ENCODE measurements around the gene CBY3.
"Not testable (repeated sequence)": the region's sequence is repeated elsewhere in the genome, so short reads cannot be mapped to it uniquely, and the experiment has no call there.

The CBY3 gene

GRCh38 chr5:179680014-179680779, 637 bp downstream of the CBY3 start:
- Histone ChIP-seq H3K27me3 (replicated peaks) (no peaks in the 10 kb centered on the region), H3K27ac (no peak overlapping the region), H3K4me3 (ENCODE audit: low read depth, low read length) (no peak overlapping the region), H3K36me3 (replicated peaks) (no peaks in the 10 kb centered on the region)
- no peak for DNase-seq
- TF ChIP-seq CTCF (IDR thresholded peaks at IDR 0.05; ENCODE audit: low read depth, low read length, missing control alignments): no peak
- in situ Hi-C loops (cut with HindIII; ENCODE audit: low pct_ligation_motif_present, low sequenced_read_pairs): no loop called here

DNA sequence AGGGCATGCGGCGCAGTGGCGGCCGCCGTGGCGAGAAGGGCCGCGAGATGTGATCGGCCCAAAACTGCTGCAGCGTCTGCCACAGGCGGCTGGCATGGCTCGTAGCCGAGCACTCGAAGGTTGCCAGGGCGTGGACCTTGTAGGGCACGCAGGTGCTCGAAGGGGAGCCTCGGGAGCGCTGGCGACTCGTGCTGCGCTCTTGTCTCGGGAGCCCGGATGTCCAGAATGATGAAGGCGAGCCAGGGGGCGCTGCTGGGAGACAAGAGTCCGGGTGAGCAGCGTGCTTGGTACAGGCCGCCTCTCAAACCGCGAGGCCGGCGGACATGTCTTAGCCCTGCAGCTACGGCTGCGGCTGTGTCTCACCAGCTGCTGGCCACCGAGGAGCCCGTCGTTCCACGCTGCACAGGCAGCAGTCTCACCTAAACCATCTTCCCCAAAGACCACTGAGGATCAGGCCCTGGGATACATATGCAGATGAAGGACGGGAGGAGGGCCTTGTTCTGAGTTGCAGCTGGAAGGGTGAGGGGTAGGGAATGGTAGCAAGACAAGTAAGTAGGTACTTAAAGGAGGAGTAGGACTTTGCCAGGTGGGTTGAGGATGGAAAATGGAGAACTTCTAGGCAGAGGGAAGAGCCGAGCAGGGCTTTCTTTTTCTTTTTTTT, 1.7 kb downstream of the CBY3 start:
- in situ Hi-C loops (cut with HindIII; ENCODE audit: low pct_ligation_motif_present, low sequenced_read_pairs): no loop called here
- DNase-seq: peak; percentile 57
- peak; percentile 65 for TF ChIP-seq CTCF (IDR thresholded peaks at IDR 0.05; ENCODE audit: low read depth, low read length, missing control alignments)
- no peaks in the 10 kb centered on the region for H3K27me3 ChIP-seq (replicated peaks)
- H3K27ac ChIP-seq: no peak overlapping the region
- H3K36me3 ChIP-seq (replicated peaks): no peaks in the 10 kb centered on the region
- peak overlapping the region; percentile 88 for H3K4me3 ChIP-seq (ENCODE audit: low read depth, low read length)

DNA sequence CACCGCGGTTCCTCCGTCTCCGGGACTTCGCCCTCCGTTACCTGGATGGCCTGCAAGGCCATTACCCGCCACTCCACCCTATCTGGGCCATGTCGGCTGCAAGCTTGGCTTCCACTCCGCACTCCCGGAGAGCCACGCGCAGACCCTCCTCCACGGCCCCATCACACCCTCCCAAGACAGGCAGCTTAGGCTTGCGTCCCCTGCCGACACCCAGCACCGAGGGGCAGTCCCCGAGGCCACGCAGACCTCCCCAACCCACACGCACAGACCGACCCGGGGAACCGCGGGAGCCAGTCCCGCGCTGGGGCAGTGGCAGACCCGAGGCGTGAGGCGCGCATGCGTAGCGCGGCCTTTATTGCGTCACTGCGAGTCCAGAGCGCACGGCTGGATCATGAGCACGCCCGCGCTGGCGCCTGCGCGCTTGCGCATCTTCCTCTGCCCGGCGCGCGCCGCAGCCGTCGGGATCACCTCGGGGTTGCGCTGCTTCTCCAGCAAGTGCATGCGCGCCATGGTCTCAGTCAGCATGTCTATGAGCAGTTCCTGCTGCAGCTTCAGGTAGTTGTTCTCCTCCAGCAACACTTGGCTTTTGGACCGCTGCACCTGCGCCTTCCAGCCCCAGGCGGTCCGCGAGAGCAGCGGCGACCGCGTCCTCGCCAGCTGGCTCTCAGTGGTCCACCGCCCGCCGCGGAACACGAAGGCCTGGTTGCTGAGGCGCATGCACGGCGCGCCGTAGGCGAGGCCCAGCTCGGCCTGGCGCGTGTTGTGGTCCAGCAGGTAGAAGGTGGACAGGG, 2.4 kb downstream of the CBY3 start:
- TF ChIP-seq CTCF (IDR thresholded peaks at IDR 0.05; ENCODE audit: low read depth, low read length, missing control alignments): no peak
- Histone ChIP-seq H3K36me3 (replicated peaks) (no peaks in the 10 kb centered on the region), H3K27ac (peak overlapping the region; percentile 50), H3K27me3 (replicated peaks) (no peaks in the 10 kb centered on the region), H3K4me3 (ENCODE audit: low read depth, low read length) (peak overlapping the region; percentile 88)
- in situ Hi-C loops (cut with HindIII; ENCODE audit: low pct_ligation_motif_present, low sequenced_read_pairs): no loop called here
- peak; percentile 93 for DNase-seq

DNA sequence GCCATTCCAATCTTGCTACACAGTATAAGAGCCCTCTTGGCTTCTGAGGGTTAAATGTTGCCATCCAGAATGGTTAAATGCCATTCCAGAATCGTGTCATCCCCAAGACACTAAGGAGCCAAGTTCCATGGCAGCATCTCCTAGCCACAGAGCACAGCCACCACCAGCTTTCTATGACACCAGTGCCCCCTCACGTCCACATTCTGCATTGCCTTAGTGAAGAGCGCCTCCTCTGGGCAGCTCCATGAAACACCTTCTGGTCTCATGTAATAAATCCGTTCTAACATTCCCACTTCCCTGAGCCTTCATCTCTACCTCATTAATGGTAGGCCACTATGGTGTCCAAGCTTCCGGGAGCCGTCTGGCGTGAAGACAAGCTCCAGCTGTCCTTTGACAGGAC, 12.4 kb downstream of the CBY3 start:
- Histone ChIP-seq H3K27ac (no peak overlapping the region), H3K36me3 (replicated peaks) (no peaks in the 10 kb centered on the region), H3K4me3 (ENCODE audit: low read depth, low read length) (no peak overlapping the region), H3K27me3 (replicated peaks) (no peaks in the 10 kb centered on the region)
- peak; percentile 98 for TF ChIP-seq CTCF (IDR thresholded peaks at IDR 0.05; ENCODE audit: low read depth, low read length, missing control alignments)
- in situ Hi-C loops (cut with HindIII; ENCODE audit: low pct_ligation_motif_present, low sequenced_read_pairs): no loop called here
- peak; percentile 62 for DNase-seq

DNA sequence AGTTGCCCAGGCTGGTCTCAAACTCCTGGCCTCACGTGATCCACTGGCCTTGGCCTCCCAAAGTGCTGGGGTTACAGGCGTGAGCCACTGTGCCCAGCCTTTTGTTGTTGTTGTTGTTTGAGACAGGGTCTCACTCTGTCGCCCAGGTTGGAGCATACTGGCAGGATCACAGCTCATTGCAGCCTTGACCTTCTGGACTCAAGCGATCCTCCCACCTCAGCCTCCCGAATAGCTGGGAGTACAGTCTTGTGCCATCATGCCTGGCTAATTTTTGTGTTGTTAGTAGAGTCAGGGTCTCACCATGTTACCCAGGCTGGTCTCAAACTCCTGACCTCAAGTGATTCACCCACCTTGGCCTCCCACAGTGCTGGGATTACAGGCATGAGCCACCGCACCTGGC, 19.2 kb downstream of the CBY3 start:
- DNase-seq; in situ Hi-C loops (cut with HindIII; ENCODE audit: low pct_ligation_motif_present, low sequenced_read_pairs); H3K36me3 ChIP-seq (replicated peaks); H3K4me3 ChIP-seq (ENCODE audit: low read depth, low read length); H3K27ac ChIP-seq; H3K27me3 ChIP-seq (replicated peaks): not testable (repeated sequence)

- H3K27me3 ChIP-seq (replicated peaks); H3K36me3 ChIP-seq (replicated peaks); in situ Hi-C loops (cut with HindIII; ENCODE audit: low pct_ligation_motif_present, low sequenced_read_pairs); H3K27ac ChIP-seq: not testable (repeated sequence)
- peak; percentile 4 for DNase-seq
- peak overlapping the region; percentile 57 for H3K4me3 ChIP-seq (ENCODE audit: low read depth, low read length)
These were observed 22.5 kb downstream of the CBY3 start for GRCh38 chr5:179658179-179658856.

DNA sequence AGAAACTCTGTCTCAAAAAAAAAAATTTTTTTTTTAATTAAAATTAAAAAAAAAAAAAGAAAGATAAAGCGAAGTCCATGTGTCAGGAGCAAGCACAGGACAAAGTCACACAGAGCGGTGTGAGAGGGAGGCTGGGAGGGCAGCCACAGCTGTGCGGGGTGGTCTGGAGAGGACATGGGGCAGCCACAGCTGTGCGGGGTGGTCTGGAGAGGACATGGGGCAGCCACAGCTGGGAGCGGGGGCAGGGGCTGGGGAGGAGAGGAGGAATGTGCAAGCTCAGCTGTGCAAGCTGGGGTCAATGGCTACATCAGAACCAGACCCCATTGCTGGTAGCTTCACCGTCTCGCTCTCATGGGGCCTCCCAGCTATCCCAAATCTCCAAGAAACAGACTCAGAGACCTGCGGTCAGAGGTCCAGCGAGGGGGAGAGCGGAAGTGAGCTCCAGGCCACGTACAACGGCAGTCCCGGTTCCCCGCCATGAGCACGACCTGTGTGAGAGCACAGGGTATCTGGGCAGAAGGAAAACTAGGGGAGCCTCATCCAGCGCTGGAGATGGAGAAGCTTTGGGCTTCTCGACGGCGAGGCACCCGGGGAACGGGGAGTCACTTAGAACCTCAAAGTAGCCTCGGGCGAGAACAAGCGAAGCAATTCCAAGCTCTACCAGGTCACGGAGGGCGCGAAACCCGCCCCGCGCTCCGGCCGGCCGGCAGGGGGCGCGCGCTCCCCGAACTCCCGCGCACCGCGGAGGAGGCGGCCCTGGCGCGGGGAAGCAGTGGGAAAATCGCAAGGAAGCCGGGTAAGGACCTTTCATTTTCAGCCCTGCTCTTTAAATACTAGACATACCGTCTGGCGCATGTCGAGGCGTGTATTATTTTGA, 23.3 kb downstream of the CBY3 start:
- H3K4me3 ChIP-seq (ENCODE audit: low read depth, low read length); in situ Hi-C loops (cut with HindIII; ENCODE audit: low pct_ligation_motif_present, low sequenced_read_pairs); H3K27me3 ChIP-seq (replicated peaks); H3K36me3 ChIP-seq (replicated peaks); H3K27ac ChIP-seq; DNase-seq: not testable (repeated sequence)

GRCh38 chr5:179653135-179653534, 27.7 kb downstream of the CBY3 start:
- H3K36me3 ChIP-seq (replicated peaks); H3K27me3 ChIP-seq (replicated peaks); DNase-seq; H3K4me3 ChIP-seq (ENCODE audit: low read depth, low read length); H3K27ac ChIP-seq; in situ Hi-C loops (cut with HindIII; ENCODE audit: low pct_ligation_motif_present, low sequenced_read_pairs): not testable (repeated sequence)

DNA sequence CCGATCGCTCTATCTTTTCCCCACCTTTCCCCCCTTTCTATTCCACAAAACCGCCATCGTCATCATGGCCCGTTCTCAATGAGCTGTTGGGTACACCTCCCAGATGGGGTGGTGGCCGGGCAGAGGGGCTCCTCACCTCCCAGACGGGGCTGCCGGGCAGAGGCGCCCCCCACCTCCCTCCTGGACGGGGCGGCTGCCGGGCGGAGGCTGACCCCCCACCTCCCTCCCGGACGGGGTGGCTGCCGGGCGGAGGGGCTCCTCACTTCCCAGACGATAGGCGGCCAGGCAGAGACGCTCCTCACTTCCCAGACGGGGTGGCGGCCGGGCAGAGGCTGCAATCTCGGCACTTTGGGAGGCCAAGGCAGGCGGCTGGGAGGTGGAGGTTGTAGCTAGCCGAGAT, 30.6 kb downstream of the CBY3 start:
- H3K27ac ChIP-seq; H3K4me3 ChIP-seq (ENCODE audit: low read depth, low read length); in situ Hi-C loops (cut with HindIII; ENCODE audit: low pct_ligation_motif_present, low sequenced_read_pairs); H3K36me3 ChIP-seq (replicated peaks); DNase-seq; H3K27me3 ChIP-seq (replicated peaks): not testable (repeated sequence)
